ENCODE results near the gene GALNT2. TPM values are rescaled to one million over a fixed set of nuclear protein-coding genes. Genes with fewer than 3 reads are reported as not detected.

Gene GALNT2
- total and polyA plus RNA-seq, 2 of the 13 experiments (the other 11 are each of a cell fraction or from before 2014, with no cell fraction given), result 39.3 to 39.6 TPM

- no peak for TF ChIP-seq RORA (CRISPR knock-in tag; IDR thresholded peaks at IDR 0.05)
- peak; percentile 62; the same call in 1 of the 2 replicates for TF ChIP-seq YEATS2 (CRISPR knock-in tag; IDR thresholded peaks at IDR 0.05; ENCODE audit: borderline replicate concordance)
- peak; percentile 61 for TF ChIP-seq GATAD1 (CRISPR knock-in tag; IDR thresholded peaks at IDR 0.05)
- peak; percentile 35; the same call in 1 of the 2 replicates for TF ChIP-seq SNAPC2 (CRISPR knock-in tag; IDR thresholded peaks at IDR 0.05)
- TF ChIP-seq ZNF83 (CRISPR knock-in tag; IDR thresholded peaks at IDR 0.05; ENCODE audit: borderline replicate concordance), result no peak
- peak; percentile 52; the same call in 1 of the 2 replicates for TF ChIP-seq ZNF292 (CRISPR knock-in tag; IDR thresholded peaks at IDR 0.05; ENCODE audit: borderline replicate concordance, low read depth)
- TF ChIP-seq RBM22 (optimal IDR thresholded peaks at IDR 0.05; ENCODE audit: low read length), result no peak
- no peak for TF ChIP-seq ZNF577 (CRISPR knock-in tag; IDR thresholded peaks at IDR 0.05; ENCODE audit: borderline replicate concordance, low read depth)
- TF ChIP-seq PAXIP1 (CRISPR knock-in tag; conservative IDR thresholded peaks at IDR 0.05), result peak; percentile 60; the same call in 1 of the 2 replicates
- no peak for TF ChIP-seq E2F5 (CRISPR knock-in tag; conservative IDR thresholded peaks at IDR 0.05)
- no peak for TF ChIP-seq DR1 (CRISPR knock-in tag; IDR thresholded peaks at IDR 0.05)
- peak; percentile 65; the same call in 1 of the 2 replicates for TF ChIP-seq POGZ (CRISPR knock-in tag; IDR thresholded peaks at IDR 0.05)
- no peak for TF ChIP-seq ZNF207 (IDR thresholded peaks at IDR 0.05; ENCODE audit: borderline replicate concordance)
- no peak for TF ChIP-seq ZNF747 (CRISPR knock-in tag; IDR thresholded peaks at IDR 0.05; ENCODE audit: borderline replicate concordance)
- TF ChIP-seq TFE3 (CRISPR knock-in tag; IDR thresholded peaks at IDR 0.05), result peak; percentile 41; the same call in 1 of the 2 replicates
- TF ChIP-seq HES4 (CRISPR knock-in tag; IDR thresholded peaks at IDR 0.05; ENCODE audit: borderline replicate concordance), result no peak
- TF ChIP-seq ETV6 (CRISPR knock-in tag; conservative IDR thresholded peaks at IDR 0.05), result no peak
- no peak for TF ChIP-seq TBP (CRISPR knock-in tag; IDR thresholded peaks at IDR 0.05)
- no peak for TF ChIP-seq HHEX (CRISPR knock-in tag; IDR thresholded peaks at IDR 0.05)
- TF ChIP-seq MIXL1 (CRISPR knock-in tag; IDR thresholded peaks at IDR 0.05), result no peak
- no peak for TF ChIP-seq ZNF780A (CRISPR knock-in tag; IDR thresholded peaks at IDR 0.05)
- peak; percentile 70 for TF ChIP-seq MAX (IDR thresholded peaks at IDR 0.05)
- TF ChIP-seq RFX3 (CRISPR knock-in tag; IDR thresholded peaks at IDR 0.05), result no peak
- TF ChIP-seq NR2C2 (CRISPR knock-in tag; IDR thresholded peaks at IDR 0.05; ENCODE audit: borderline replicate concordance), result peak; percentile 7; the same call in 1 of the 2 replicates
These were observed 37.6 kb downstream of the GALNT2 start (continued) for GRCh38 chr1:230104395-230105244.

Data from HepG2 (cell line).